ENCODE results near the gene UBN1.
"Not testable (repeated sequence)": the region's sequence is repeated elsewhere in the genome, so short reads cannot be mapped to it uniquely, and the experiment has no call there.

Gene UBN1

DNA sequence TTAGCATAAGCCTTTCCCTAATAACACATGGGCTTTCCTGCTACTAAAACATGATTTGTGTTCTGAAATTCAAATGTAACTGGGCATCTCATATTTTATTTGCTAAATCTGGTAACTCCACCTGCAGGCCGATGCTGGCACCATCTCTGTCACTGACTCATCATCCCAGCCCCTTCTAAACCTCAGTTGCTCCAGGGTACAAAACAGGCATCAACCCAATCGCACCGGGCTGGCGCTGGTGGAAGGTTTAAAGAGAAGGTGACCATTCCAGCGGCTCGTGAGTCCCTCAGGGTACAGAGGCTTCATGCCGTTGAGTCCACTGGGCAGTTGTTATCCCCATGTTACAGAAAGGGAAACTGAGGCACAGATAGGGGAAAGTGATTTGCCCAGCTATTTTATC, 62.5 kb downstream of the UBN1 start:
- no peak for DNase-seq (ENCODE audit: low spot score)

DNA sequence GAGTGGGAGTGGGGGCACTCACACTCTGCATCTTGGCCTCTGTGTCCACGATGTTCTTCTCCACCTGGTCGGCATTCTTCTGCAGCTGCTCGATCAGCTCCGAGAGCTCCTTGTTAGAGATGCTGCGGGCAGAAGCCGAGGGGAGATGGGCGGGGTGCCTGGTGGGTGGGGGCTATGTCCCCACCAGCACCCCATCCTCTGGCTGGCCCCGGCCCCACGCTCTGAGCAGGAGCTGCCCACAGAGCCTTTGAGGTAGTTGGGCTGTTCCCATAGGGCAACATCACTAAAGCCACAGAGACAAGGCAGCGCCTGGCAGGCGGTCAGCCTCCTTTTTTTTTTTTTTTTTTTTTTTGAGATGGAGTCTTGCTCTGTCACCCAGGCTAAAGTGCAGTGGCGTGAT, 63.5 kb downstream of the UBN1 start:
- no peak for DNase-seq (ENCODE audit: low spot score)

DNA sequence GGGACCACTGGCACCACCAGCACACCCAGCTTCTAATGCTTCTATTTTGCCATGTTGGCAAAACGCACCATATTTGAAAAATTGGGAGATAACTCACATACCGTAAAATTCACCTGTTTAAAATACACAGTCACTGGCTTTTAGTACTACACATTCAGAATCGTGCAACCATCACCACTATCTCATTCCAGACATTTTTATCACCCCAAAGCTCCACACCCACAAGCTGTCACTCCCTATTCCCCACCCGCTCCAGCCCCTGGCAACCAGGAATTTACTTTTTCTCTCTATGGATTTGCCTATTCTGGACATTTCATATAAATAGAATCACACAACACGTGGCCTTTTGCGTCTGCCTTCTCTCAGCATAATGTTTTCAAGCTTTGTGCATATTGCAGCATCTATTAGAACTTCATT, 64.7 kb downstream of the UBN1 start:
- DNase-seq (ENCODE audit: low spot score): no peak

DNA sequence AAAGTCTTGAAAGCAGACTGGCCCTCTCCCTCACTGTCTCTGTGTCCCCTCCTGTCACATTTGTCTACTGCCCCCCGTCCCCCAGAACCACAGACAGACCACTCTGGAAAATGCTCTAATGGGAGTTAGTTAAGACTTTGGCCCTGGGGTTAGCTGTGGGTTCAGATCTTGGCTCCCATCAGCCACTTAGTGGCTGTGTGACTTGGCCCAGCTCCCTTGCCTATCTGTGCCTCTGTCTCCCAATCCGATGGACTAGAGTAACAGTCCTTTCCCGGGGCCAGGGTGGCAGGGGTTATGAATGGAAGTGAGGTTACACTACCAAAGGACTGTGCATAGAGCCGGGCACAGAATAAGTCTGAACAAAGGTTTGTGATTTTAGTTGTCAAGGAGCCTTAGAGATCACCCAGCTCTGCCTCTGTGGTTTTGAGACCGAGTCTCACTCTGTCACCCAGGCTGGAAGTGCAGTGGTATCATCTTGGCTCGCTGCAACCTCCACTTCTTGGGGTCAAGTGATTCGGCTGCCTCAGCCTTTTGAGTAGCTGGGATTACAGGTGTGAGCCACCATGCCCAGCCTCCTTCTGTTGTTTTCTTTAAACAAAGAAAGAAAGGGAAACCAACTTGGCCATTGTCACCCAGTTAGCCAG, 66.0 kb downstream of the UBN1 start:
- no peak for DNase-seq (ENCODE audit: low spot score)

DNA sequence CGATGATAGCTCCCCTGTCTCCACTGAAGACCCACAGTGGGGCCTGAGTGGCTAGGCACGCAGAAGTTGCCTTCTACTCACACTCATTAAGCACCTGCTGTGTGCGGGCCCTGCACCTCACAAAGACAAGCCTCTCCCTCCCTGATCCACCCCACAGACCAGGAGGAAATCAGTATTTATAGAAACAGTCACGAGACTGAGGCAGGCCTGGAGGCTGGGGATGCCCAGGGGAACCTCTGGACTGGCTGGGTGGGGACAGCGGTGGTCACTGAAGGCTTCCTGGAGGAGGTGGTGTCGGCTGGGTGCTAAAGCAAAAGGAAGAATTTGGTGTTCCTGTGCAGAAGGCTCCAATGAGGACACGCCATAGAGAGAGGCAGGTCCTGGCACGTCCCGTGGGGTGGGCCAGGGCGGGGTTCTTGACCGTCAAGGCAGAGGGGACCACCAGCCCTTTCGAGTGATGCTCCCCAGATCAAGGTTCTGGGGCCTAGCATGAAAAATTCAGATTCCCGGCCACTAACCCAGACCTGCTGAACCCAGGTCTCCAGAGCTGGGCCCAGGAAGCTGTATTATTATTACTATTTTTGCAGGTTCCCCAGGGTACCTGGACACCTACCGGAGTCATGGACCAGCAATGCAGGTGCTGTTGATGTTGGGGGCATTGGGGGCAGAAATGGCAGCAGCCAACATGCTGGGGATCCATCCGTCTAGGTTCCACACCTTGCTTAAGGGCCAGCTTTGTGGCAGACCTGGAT, 66.7 kb downstream of the UBN1 start:
- no peak for DNase-seq (ENCODE audit: low spot score)

DNA sequence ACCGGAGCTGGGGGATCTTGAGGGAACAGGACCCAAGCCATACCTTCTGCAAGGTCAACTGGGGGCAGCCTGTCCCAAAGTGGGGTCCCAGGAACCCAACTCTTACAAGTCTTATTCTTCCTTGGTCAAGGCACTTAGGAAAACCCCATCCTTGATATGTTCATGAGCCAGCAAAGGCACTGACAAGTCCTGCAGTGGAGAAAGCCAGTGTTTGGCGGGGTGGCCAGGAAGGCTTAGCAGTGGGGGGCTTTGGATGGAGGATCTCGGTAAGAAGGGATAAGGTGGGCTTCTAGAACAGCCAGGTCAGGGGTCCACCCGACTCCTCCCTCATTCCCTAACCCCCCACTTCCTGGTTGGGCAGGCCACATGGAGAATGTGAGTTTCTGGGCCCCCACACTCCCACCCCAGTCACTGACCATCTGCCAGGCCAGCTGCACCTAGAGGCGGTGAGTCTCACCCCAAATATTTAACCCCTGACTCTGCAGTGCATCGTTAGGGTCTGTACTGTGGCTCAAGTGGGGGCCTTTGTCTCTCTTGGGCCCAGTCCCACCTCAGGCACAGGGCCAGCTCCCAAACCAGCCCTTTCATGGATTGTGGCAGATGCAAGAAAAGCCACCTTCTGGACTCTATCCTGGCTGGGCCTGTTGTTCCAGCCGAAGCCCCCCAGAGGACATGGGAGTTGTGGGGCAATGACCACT, 67.4 kb downstream of the UBN1 start:
- DNase-seq (ENCODE audit: low spot score): no peak

DNA sequence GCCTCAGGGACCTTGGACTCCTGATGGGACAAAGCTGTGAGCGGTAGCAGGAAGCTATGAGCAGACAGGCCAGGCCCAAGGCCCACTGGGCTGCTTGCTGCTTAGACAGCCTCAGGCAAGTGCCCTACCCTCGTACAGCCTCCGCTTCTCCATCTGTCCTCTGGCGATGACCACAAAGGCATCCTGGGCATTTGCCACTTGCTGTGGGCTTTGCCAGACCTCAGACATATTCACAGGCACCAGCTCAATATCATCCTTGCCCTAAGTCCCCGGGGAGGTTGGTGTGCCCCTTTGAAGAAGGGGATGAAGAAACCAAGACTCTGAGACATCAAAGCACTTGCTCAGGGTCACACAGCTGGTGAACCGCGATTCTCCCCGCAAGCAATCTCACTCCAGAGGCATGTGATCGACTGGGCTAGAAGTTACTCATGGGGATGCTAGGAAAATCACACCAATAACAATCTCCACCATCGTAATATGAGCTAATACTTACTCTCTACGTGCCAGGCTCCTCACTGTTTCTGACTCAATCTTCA, 68.0 kb downstream of the UBN1 start:
- DNase-seq (ENCODE audit: low spot score): no peak

DNA sequence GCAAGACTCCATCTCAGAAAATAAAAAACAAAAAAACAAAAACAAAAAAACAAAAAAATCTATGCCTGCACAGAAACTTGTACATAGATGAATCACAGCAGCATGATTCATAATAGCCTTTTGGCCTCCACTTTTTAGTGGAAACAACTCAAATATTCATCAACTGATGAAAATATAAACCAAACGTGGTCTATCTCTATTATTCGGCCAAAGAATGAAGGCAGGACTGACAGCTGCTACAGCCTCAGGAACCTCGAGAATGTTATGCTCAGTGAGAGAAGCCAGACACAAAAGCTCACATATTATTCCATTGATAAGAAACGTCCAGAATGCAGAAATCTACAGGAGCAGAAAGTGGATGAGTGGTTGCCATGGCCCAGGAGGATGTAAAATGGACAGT, 69.8 kb downstream of the UBN1 start:
- no peak for DNase-seq (ENCODE audit: low spot score)

DNA sequence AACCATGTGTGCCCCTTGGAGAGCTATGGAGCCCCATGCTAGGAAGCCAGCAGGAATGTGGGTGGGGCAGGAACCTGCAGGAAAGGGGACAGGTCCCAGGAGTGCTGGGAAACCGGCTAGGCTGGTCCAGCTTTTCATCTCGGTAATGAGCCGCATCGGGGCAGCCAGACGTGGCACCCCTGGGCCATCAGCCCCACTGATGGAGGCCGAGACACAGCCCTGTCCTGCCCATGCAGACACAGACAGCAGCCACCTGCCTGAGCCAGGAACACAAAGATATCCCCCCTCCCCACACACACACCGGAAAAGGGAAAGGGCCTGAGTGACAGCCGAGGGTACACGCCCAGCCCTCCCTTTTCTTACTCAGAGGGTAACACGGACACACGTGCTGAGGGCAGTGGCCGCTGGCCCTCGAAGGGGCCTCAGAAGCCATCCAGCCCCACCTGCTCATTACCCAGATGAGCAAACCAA, 71.5 kb downstream of the UBN1 start:
- no peak for DNase-seq (ENCODE audit: low spot score)

DNA sequence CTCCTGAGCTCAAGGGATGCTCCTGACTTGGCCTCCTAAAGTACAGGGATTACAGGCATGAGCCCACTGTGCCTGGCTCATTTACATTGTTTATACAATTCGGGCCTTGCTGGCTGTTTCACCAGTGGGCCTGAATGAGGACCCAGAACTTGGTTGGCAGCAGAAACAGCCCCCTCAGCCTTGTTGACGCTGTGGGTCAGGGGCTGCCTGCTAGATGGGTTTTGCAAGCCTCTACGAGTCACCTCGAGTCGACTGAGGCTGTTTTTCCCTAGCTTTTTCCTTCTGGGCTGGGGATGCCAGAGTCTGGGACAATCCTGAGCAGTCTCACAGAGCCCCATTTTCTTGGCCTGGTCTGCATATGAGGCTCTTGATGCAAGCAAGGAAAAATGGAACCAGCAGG, 73.5 kb downstream of the UBN1 start:
- no peak for DNase-seq (ENCODE audit: low spot score)

DNA sequence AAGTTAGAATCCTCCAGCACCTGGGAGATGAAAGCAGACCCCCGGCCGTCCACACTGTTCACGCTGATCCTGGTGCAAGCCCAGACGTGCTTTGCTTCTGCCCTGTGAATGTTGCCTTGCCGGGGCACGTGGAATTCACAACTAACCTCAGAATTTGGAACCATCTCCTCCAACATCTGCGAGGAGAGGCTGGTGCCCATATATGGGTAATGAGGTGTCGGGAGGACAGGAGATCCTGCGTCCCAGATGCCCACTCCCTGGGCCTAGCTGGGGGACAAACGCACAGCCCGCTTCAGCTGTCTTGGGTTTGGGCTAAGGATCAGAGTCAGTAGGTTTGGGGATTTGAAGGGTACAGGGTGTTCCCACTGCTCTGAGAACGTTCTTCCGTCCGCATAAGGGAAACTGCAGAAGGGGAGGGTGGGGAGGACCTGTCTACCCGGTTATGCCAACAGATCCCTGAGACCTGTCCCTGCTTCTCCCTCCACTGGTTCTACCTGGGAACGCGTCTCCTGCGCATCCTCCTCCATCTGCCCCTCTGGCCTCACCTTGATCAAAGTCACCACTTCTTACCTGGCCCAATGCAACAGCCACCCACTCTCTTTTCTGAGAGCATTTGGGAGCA, 75.6 kb downstream of the UBN1 start:
- DNase-seq (ENCODE audit: low spot score): no peak

DNA sequence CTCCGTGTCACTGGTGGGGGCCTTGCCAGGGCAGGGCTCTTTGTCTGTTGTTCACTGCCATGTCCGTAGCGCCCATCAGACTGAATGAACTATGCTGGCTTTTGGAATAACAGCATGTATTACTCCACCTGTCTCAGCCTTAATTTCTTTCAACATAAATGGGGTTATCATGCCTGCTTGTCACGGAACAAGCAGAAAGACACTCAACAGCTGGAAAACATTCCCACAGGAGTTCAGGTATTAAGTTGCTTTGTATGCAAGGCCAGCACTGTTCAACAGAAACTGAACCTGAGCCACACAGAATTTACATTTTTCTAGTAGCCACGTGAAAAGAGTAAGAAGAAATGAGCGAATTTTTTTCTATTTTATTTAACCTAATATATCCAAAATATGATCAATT, 76.6 kb downstream of the UBN1 start:
- DNase-seq (ENCODE audit: low spot score): no peak

DNA sequence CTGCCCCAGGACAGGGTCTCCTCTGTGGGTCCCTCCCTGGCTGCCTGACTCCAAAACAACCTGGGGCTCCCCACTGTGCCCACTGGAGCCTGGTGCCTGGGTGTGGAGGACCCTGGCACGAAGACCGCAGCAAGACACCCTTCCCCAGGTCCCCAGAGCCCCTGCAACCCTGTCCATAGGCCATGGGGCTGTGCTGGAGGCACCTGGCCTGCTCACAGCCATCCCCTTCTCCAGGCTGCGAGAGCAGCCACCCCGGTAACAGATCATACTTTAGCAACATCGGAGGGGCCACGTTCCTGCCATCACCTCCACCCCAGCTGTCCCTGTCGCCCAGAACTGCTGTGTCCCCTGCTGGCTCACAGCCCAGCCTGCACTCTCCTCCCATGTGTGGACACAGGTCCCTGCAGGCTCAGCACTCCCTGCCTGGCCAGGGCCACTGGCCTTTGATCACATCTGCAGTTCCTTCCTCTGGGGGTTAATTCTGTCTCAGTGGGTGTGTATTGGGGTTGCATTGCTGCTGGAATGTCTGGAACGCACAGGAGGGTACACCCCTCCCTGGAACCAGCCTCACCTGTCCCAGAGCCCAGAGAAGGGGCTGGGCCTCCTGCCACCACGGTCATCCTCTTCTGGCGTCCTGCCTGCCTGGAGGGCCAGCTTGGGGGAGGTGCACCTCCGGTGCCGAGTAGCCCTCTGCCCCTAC, 77.5 kb downstream of the UBN1 start:
- DNase-seq (ENCODE audit: low spot score): no peak

DNA sequence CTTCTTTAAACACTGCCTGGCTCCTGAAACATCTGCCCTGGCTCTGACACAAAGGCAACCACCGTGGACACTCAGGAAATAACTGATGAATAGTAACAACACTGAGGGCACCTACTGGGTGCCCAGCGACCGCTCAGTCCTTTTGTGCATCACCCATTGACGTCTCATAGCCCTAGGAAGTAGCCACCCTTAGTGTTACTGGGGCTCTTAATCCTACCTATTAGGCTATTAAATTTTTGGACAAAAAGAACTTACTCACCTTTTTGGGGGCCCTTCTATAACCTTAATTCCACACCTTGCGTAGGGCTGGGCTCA, 78.0 kb downstream of the UBN1 start:
- no peak for DNase-seq (ENCODE audit: low spot score)

DNA sequence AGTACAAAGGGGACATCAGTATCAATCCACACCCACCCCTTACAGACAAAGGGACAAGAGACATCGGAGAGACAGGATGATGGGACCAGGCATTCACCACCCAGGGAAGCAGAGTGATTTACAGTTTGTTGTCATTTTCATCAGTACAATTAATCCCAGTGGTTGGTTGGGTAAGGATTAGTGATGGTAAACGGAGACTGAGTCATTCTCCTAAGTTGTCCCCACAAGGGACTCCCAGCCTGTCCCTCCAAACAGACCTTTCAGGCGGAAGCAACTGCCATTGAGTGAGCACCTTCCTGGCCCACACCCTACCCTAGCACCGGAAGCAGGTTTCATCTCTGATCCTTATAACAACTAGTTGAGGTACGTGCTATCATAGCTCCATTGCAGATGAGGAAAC, 78.5 kb downstream of the UBN1 start:
- DNase-seq (ENCODE audit: low spot score): no peak

DNA sequence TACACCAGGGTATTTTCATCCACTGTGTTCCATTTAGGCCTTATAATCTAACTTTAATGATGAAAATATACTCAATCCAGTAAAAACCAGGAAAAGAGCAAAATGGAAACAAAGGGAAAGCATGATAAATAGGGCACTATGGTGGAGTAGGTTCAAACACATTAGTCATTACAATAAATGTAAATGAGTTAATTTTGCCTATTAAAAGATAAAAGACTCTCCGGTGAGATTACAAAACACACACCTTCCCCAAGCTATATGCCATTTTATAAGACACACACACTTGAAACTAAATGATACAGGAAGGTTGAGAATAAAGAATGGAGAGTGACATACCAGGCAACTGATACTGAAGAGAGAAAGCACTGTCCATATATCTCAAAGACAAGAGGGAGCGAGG, 79.6 kb downstream of the UBN1 start:
- no peak for DNase-seq (ENCODE audit: low spot score)

DNA sequence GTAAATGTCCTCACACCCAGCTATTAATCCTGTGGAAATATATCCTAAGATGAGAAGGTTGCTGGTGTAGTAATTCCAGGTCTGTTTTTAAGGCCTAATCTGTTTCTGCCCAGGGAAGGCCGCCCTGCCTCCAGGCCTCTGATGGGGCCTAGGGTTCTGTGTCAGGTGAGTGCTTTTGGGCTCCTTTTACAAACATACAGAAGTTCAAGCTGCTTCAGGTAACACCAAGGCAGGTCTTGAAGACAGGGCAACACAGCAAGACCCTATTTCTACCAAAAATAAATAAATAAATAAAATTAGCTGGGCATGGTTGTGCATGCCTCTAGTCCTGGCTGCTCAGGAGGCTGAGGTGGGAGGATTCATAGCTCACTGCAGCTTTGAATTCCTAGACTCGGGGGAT, 80.4 kb downstream of the UBN1 start:
- DNase-seq (ENCODE audit: low spot score): no peak

DNA sequence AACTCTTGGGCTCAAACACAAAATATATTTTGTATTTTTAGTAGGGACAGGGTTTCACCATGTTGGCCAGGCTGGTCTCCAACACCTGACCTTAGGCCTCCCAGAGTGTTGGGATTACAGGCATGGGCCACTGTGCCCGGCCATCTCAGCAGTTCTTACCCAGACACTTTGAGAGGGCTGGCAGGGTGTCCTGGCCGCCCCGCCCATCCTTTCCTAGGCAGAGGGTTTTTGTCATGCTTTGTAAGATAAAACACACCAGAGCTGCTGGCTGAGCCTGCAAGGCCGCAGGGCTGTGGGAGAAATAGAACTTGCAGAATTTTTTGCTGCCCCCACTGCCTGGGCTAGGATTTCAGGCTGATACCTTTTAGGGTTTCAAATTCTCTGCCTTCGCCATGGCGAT, 80.9 kb downstream of the UBN1 start:
- DNase-seq (ENCODE audit: low spot score): no peak

DNA sequence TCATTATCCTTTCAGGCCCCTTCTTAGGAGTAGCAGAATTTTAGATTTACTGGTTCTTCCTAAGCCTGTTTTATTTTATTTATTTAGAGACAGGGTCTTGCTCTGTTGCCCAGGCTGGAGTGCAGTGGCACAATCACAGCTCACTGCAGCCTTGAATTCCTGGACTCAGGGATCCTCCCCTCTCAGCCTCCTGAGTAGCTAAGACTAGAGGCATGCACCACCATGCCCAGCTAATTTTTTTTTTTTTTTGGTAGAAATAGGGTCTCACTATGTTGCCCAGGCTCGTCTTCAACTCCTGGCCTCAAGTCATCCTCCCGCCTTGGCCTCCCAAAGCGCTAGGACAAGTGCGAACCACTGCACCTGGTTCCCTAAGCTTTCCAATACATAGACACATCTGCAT, 82.3 kb downstream of the UBN1 start:
- not testable (repeated sequence) for DNase-seq (ENCODE audit: low spot score)

DNA sequence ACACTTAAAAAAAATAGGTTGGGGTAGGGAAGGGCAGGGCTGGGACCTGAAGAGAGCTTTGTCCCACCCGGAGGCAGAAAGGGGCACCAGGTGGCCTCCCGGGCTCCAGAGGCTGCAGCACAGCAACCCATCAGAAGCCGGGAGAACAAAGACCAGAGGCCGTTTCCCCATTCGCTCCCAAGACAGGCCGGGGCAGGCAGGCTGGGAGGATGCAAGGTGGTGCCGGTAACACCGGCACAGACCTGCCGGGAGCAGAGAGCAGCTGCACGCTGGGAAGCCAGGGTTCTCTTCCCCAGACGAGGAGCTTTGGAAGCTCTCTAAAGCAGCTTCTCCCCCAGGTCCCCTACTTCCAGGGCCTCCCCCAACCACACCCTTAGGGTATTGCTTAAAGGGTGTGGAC, 84.1 kb downstream of the UBN1 start:
- no peak for DNase-seq (ENCODE audit: low spot score)

Data from left forelimb (tissue), 1 donor.